AG04450 (cell line): ENCODE data around the gene SLC25A42. TPM values are rescaled to one million over a fixed set of nuclear protein-coding genes. Genes with fewer than 3 reads are reported as not detected.

Source experiments
- CTCF ChIA-PET: fragments of 300-600, 350-600 bp; formaldehyde crosslinking; extraction: SDS; loops from one replicate; lab custom pipeline; 2022; ENCODE audit warnings: antibody characterized with exemption, inconsistent platforms; lab: Charles Lee
- POLR2A ChIA-PET: fragments of 350-600 bp; formaldehyde crosslinking; extraction: SDS; loops from one replicate; lab custom pipeline; 2021; ENCODE audit warnings: antibody characterized with exemption, inconsistent platforms; lab: Yijun Ruan, JAX
- DNase-seq: peaks from one replicate; pipeline ENCODE4 v3.0.0-alpha.2; 2011; ENCODE audit warnings: low read depth, low spot score
- H3K27ac ChIP-seq: one replicate; pipeline ENCODE4 v1.5.1; 2012; ENCODE audit warnings: low read depth, low read length, control low read depth
- H3K27me3 ChIP-seq: one replicate; pipeline ENCODE4 v1.6.0; 2012; ENCODE audit warnings: low read length; ENCODE audit not compliant: control insufficient read depth, insufficient read depth
- H3K4me3 ChIP-seq: 2 replicates; pipeline ENCODE4 v1.5.1; 2011; ENCODE audit warnings: mild to moderate bottlenecking, low read depth, low read length, control low read depth
- H3K9me3 ChIP-seq: 2 replicates; pipeline ENCODE4 v1.5.1; 2012; ENCODE audit warnings: low read length; ENCODE audit not compliant: control insufficient read depth, insufficient read depth
- polyA plus RNA-seq: library from polyadenylated mRNA; depleted of rRNA; stranded (reverse); fragments of >200 nt; gene quantifications from 2 replicates; pipeline ENCODE4 v1.2.3, GENCODE V29; 2011
- TF ChIP-seq, protein P1 (sequence below): IDR thresholded peaks from 2 replicates; pipeline ENCODE4 v1.5.1; 2011; ENCODE audit warnings: low read depth, low read length, control low read depth, inconsistent platforms

The SLC25A42 gene
- polyA plus RNA-seq, 1 experiment: 3.7 TPM

DNA sequence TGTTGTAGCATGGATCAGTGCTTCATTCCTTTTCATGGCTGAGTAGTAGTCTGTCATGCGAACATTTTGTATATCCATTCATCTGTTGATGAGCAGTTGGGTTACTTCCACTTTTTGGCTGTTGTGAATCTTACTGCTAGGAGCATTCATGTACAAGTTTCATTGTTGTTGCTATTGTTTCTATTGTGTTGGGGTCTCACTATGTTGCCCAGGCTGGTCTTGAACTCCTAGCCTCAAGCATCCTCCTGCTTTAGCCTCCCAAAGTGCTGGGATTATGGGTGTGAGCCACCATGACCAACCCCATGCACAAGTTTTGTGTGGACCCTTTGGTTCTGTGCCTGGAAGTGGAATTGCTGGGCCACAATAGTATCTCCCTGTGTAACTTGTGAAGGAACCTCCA, 15.8 kb downstream of the SLC25A42 start:
- H3K27ac ChIP-seq: no peak overlapping the region
- H3K4me3 ChIP-seq: no peak overlapping the region
- no peak for DNase-seq
- TF ChIP-seq, protein P1, sequence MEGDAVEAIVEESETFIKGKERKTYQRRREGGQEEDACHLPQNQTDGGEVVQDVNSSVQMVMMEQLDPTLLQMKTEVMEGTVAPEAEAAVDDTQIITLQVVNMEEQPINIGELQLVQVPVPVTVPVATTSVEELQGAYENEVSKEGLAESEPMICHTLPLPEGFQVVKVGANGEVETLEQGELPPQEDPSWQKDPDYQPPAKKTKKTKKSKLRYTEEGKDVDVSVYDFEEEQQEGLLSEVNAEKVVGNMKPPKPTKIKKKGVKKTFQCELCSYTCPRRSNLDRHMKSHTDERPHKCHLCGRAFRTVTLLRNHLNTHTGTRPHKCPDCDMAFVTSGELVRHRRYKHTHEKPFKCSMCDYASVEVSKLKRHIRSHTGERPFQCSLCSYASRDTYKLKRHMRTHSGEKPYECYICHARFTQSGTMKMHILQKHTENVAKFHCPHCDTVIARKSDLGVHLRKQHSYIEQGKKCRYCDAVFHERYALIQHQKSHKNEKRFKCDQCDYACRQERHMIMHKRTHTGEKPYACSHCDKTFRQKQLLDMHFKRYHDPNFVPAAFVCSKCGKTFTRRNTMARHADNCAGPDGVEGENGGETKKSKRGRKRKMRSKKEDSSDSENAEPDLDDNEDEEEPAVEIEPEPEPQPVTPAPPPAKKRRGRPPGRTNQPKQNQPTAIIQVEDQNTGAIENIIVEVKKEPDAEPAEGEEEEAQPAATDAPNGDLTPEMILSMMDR: no peak
- H3K27me3 ChIP-seq: no peaks in the 10 kb centered on the region
- no peaks in the 10 kb centered on the region for H3K9me3 ChIP-seq
- CTCF ChIA-PET: no interaction called here
- POLR2A ChIA-PET: no interaction called here

DNA sequence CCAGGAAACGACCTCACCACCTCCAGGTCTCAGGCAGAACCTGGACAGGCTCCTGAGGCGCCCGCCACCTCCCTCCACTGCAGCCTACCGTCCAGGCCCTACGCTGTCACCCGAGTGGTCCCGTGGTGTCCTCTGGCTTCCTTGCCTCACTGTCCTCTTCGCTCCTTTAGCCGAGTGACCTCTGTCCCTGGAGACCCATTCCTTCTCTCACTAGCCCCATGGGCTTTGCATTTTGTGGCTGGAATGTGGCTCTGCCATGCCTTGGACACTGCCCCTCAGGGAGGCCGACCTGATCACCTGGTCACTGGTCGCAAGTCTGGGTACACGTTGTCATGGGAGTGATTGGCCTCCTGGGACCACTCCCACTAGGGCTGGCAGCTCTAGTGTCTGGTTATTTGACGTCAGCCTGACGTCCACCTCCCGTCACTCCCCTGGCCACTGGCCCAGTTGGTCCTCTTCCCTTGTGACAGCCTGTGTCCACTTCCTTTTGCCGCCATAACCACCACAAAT, 17.9 kb downstream of the SLC25A42 start:
- H3K27me3 ChIP-seq: no peaks in the 10 kb centered on the region
- ChIA-PET CTCF (no interaction called here), POLR2A (no interaction called here)
- TF ChIP-seq, protein P1: no peak
- no peak for DNase-seq
- no peak overlapping the region for H3K27ac ChIP-seq
- no peak overlapping the region for H3K4me3 ChIP-seq
- no peaks in the 10 kb centered on the region for H3K9me3 ChIP-seq

DNA sequence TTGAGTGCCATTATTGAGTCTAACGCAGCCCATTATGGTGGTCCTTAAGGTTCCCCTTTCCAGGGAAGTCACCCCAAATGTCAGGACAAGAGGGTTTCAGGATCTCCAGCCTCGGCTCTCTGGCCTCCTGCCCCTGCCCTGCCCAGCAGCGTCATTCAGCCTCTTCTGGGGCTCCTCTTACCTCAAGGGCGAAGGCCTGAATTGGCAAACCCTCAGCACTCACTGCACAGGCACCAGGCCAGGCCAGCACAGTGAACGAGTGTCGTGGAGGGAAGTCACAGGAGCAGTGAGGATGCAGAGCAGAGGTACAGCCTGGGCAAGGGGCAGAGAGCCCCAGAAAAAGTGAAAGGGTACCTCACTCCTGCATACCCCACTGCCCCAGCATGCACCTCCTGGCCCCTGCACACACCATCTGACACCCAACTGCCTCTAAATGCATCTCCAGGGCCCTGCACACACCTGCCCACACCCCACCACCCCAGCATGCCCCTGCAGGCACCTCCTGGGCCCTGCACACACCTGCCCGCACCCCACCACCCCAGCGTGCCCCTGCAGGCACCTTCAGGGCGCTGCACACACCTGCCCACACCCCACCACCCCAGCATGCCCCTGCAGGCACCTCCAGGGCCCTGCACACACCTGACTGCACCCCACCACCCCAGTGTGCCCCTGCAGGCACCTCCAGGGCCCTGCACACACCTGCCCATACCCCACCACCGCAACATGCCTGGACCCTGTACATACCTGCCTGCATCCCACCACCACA, 19.8 kb downstream of the SLC25A42 start:
- ChIA-PET CTCF (no interaction called here), POLR2A (no interaction called here)
- DNase-seq: no peak

DNA sequence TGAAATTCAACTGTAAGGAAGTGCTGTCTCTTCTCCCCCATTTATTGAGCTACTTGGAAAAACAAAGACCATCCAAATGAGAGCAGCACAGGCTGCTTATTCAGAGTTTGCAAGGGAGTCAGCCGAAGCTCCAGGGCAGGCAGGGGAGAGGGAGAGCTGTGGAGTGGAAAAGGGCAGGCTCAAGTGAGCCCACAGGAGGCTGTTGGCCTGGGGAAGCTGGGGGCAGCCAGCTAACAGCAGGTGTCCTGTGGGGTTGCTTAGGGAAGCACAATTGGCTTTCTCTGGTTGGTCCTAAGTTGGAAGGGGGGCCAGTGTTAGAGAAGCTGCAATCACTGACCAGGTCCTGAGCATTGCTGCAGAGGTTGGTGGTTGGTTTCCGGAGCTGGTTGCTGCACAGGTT, 23.9 kb downstream of the SLC25A42 start:
- no peaks in the 10 kb centered on the region for H3K27me3 ChIP-seq
- ChIA-PET CTCF (no interaction called here), POLR2A (no interaction called here)
- no peak for DNase-seq
- H3K27ac ChIP-seq: no peak overlapping the region
- TF ChIP-seq, protein P1: no peak
- no peaks in the 10 kb centered on the region for H3K9me3 ChIP-seq
- H3K4me3 ChIP-seq: no peak overlapping the region

More for the DNA sequence above, 19.8 kb downstream of the SLC25A42 start:
- TF ChIP-seq, protein P1: no peak
- H3K9me3 ChIP-seq: no peaks in the 10 kb centered on the region
- H3K27me3 ChIP-seq: no peaks in the 10 kb centered on the region
- no peak overlapping the region for H3K27ac ChIP-seq
- no peak overlapping the region for H3K4me3 ChIP-seq

DNA sequence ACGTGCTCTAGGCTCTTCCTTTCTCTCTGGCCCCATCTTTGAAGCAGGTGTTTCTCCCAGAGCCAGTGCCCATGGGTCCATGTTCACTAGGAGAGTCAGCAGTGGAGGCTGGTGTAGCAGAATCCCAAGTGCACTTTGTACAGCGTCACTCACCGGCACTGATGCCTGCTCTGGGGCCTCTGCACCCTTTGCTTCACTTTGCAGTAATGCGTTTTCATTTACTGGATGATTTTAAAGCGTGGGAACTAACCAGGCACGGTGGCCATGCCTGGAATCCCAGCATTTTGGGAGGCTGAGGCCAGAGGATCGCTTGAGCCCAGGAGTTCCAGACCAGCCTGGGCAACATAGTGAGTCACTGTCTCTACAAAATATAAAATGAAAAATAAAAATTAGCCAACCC, 30.7 kb downstream of the SLC25A42 start:
- DNase-seq: no peak
- TF ChIP-seq, protein P1: no peak
- Histone ChIP-seq H3K27me3 (no peaks in the 10 kb centered on the region), H3K9me3 (no peaks in the 10 kb centered on the region), H3K27ac (no peak overlapping the region), H3K4me3 (no peak overlapping the region)
- POLR2A ChIA-PET: no interaction called here
- CTCF ChIA-PET: interaction anchor here (0.8 to 0.9 kb wide), 2 partner anchors 17 to 23 kb away, joined by 3 read pairs; no protein-coding TSS in a partner anchor
